NCI-H510A (cell line): ENCODE results near the gene REC8.
A peak's percentile ranks its signal among the peaks of the same experiment; 100 is the strongest.
"Not testable (repeated sequence)": the region's sequence is repeated elsewhere in the genome, so short reads cannot be mapped to it uniquely, and the experiment has no call there.

Experiments used
- DNase-seq: peaks from one replicate; lab custom pipeline; 2025; lab: John Stamatoyannopoulos, UW

REC8 gene

GRCh38 chr14:24204163-24205146, 32.6 kb downstream of the REC8 start:
- no peak for DNase-seq

GRCh38 chr14:24206260-24207103, 34.6 kb downstream of the REC8 start:
- no peak for DNase-seq

- no peak for DNase-seq
Observed at GRCh38 chr14:24207104-24207551, 35.2 kb downstream of the REC8 start.

- DNase-seq = no peak
Observed at GRCh38 chr14:24207625-24208024, 35.7 kb downstream of the REC8 start.

GRCh38 chr14:24211311-24211710, 39.4 kb downstream of the REC8 start:
- DNase-seq = no peak

GRCh38 chr14:24212924-24213865, 41.3 kb downstream of the REC8 start, which contains the start of gene CHMP4A:
TSS of gene CHMP4A (minus strand) at chr14:24213488. CDS start at chr14:24213439, 49 bp downstream.
- peak; percentile 97 for DNase-seq

- no peak for DNase-seq
Observed at GRCh38 chr14:24213866-24214662, 42.2 kb downstream of the REC8 start.

- peak; percentile 74 for DNase-seq
Observed at GRCh38 chr14:24215495-24216344, 43.8 kb downstream of the REC8 start, which contains the start of gene MDP1. TSS of gene MDP1 (minus strand) at chr14:24216066. CDS start at chr14:24215955, 111 bp downstream.

- no peak for DNase-seq
Observed at GRCh38 chr14:24216345-24216699, 44.4 kb downstream of the REC8 start.

- not testable (repeated sequence) for DNase-seq
Observed at GRCh38 chr14:24216876-24217275, 45.0 kb downstream of the REC8 start.

- DNase-seq = no peak
Observed at GRCh38 chr14:24219080-24219479, 47.2 kb downstream of the REC8 start.

- DNase-seq = no peak
Observed at GRCh38 chr14:24219521-24219920, 47.6 kb downstream of the REC8 start.

GRCh38 chr14:24222987-24223386, 51.1 kb downstream of the REC8 start:
- DNase-seq = not testable (repeated sequence)

- no peak for DNase-seq
Observed at GRCh38 chr14:24224618-24225071, 52.8 kb downstream of the REC8 start.

- DNase-seq = no peak
Observed at GRCh38 chr14:24226473-24226872, 54.6 kb downstream of the REC8 start.

- no peak for DNase-seq
Observed at GRCh38 chr14:24228902-24229301, 57.0 kb downstream of the REC8 start.
